ENCODE results near the gene FTO.

The FTO gene

GRCh38 chr16:53996961-53997360 lies 293.0 kb downstream of the FTO start:
- DNase-seq (ENCODE audit: low read depth): no peak
- H3K4me3 ChIP-seq (ENCODE audit: low read depth, low read length): no peak overlapping the region
- TF ChIP-seq CTCF (IDR thresholded peaks at IDR 0.05; ENCODE audit: control insufficient read depth, extremely low read depth, insufficient read depth): no peak

GRCh38 chr16:53998024-53998810 lies 294.3 kb downstream of the FTO start:
- DNase-seq (ENCODE audit: low read depth): no peak
- no peak for TF ChIP-seq CTCF (IDR thresholded peaks at IDR 0.05; ENCODE audit: control insufficient read depth, extremely low read depth, insufficient read depth)
- H3K4me3 ChIP-seq (ENCODE audit: low read depth, low read length): no peak overlapping the region

GRCh38 chr16:53998966-53999522 lies 295.1 kb downstream of the FTO start:
- H3K4me3 ChIP-seq (ENCODE audit: low read depth, low read length): no peak overlapping the region
- DNase-seq (ENCODE audit: low read depth): no peak
- no peak for TF ChIP-seq CTCF (IDR thresholded peaks at IDR 0.05; ENCODE audit: control insufficient read depth, extremely low read depth, insufficient read depth)

- no peak for TF ChIP-seq CTCF (IDR thresholded peaks at IDR 0.05; ENCODE audit: control insufficient read depth, extremely low read depth, insufficient read depth)
- DNase-seq (ENCODE audit: low read depth): no peak
- H3K4me3 ChIP-seq (ENCODE audit: low read depth, low read length): no peak overlapping the region
Measured at GRCh38 chr16:53999841-54000240, 295.9 kb downstream of the FTO start.

- no peak for DNase-seq (ENCODE audit: low read depth)
- TF ChIP-seq CTCF (IDR thresholded peaks at IDR 0.05; ENCODE audit: control insufficient read depth, extremely low read depth, insufficient read depth): no peak
Measured at GRCh38 chr16:54000361-54000760, 296.4 kb downstream of the FTO start.

GRCh38 chr16:54006693-54007092 lies 302.7 kb downstream of the FTO start:
- TF ChIP-seq CTCF (IDR thresholded peaks at IDR 0.05; ENCODE audit: control insufficient read depth, extremely low read depth, insufficient read depth): no peak
- no peak overlapping the region for H3K4me3 ChIP-seq (ENCODE audit: low read depth, low read length)
- DNase-seq (ENCODE audit: low read depth): no peak

More at GRCh38 chr16:54000361-54000760, 296.4 kb downstream of the FTO start:
- no peak overlapping the region for H3K4me3 ChIP-seq (ENCODE audit: low read depth, low read length)
